Activated naive CD4-positive, alpha-beta T cell treated with anti-CD3 and anti-CD28 coated beads, Interleukin-2, amount 50 U/mL, for 24 hours (primary cell): ENCODE data around the gene ECM2.

Experiments
- H3K27ac Mint-ChIP-seq: one replicate; pipeline ENCODE4 v1.8.0; 2021; ENCODE audit warnings: mild to moderate bottlenecking, mixed read lengths
- H3K27me3 Mint-ChIP-seq: one replicate; pipeline ENCODE4 v1.8.0; 2021; ENCODE audit warnings: mixed read lengths
- H3K36me3 Mint-ChIP-seq: one replicate; pipeline ENCODE4 v1.8.0; 2021; ENCODE audit warnings: mixed read lengths
- H3K4me1 Mint-ChIP-seq: one replicate; pipeline ENCODE4 v1.8.0; 2021; ENCODE audit warnings: mixed read lengths
- H3K4me3 Mint-ChIP-seq: one replicate; pipeline ENCODE4 v1.8.0; 2021; ENCODE audit warnings: mild to moderate bottlenecking, mixed read lengths
- H3K9me3 Mint-ChIP-seq: one replicate; pipeline ENCODE4 v1.8.0; 2021; ENCODE audit warnings: mixed read lengths

Gene ECM2

GRCh38 chr9:92513349-92513748 is 22.4 kb downstream of the ECM2 start:
- Mint-ChIP-seq H3K9me3 (no peaks in the 10 kb centered on the region), H3K4me1 (no peaks in the 10 kb centered on the region), H3K4me3 (no peak overlapping the region), H3K27ac (no peak overlapping the region), H3K36me3 (no peaks in the 10 kb centered on the region), H3K27me3 (no peaks in the 10 kb centered on the region)

GRCh38 chr9:92512622-92513021 is 23.2 kb downstream of the ECM2 start:
- H3K27ac Mint-ChIP-seq = no peak overlapping the region
- no peak overlapping the region for H3K4me3 Mint-ChIP-seq

GRCh38 chr9:92510747-92511146 is 25.0 kb downstream of the ECM2 start:
- Mint-ChIP-seq H3K27me3 (no peaks in the 10 kb centered on the region), H3K4me1 (peaks cover 4% of the 10 kb centered on the region), H3K4me3 (no peak overlapping the region), H3K9me3 (no peaks in the 10 kb centered on the region), H3K36me3 (no peaks in the 10 kb centered on the region), H3K27ac (no peak overlapping the region)

More at GRCh38 chr9:92512622-92513021, 23.2 kb downstream of the ECM2 start:
- Mint-ChIP-seq H3K27me3 (no peaks in the 10 kb centered on the region), H3K36me3 (no peaks in the 10 kb centered on the region), H3K9me3 (no peaks in the 10 kb centered on the region), H3K4me1 (no peaks in the 10 kb centered on the region)

GRCh38 chr9:92509050-92509449 is 26.7 kb downstream of the ECM2 start:
- Mint-ChIP-seq H3K27me3 (no peaks in the 10 kb centered on the region), H3K9me3 (no peaks in the 10 kb centered on the region), H3K4me1 (peaks cover 4% of the 10 kb centered on the region), H3K36me3 (no peaks in the 10 kb centered on the region), H3K27ac (no peak overlapping the region), H3K4me3 (no peak overlapping the region)

GRCh38 chr9:92508018-92508820 is 27.6 kb downstream of the ECM2 start:
- no peaks in the 10 kb centered on the region for H3K9me3 Mint-ChIP-seq
- peaks cover 4% of the 10 kb centered on the region for H3K4me1 Mint-ChIP-seq
- no peaks in the 10 kb centered on the region for H3K27me3 Mint-ChIP-seq

GRCh38 chr9:92507496-92507895 is 28.3 kb downstream of the ECM2 start:
- Mint-ChIP-seq H3K4me1 (peaks cover 4% of the 10 kb centered on the region), H3K9me3 (no peaks in the 10 kb centered on the region), H3K36me3 (no peaks in the 10 kb centered on the region), H3K27me3 (no peaks in the 10 kb centered on the region), H3K27ac (no peak overlapping the region), H3K4me3 (no peak overlapping the region)

More at GRCh38 chr9:92508018-92508820, 27.6 kb downstream of the ECM2 start:
- H3K27ac Mint-ChIP-seq = no peak overlapping the region
- no peaks in the 10 kb centered on the region for H3K36me3 Mint-ChIP-seq
- H3K4me3 Mint-ChIP-seq = no peak overlapping the region

- no peaks in the 10 kb centered on the region for H3K27me3 Mint-ChIP-seq
- no peaks in the 10 kb centered on the region for H3K9me3 Mint-ChIP-seq
- H3K36me3 Mint-ChIP-seq = no peaks in the 10 kb centered on the region
- H3K4me3 Mint-ChIP-seq = no peak overlapping the region
- H3K27ac Mint-ChIP-seq = no peak overlapping the region
- peaks cover 4% of the 10 kb centered on the region for H3K4me1 Mint-ChIP-seq
These were observed 28.8 kb downstream of the ECM2 start for GRCh38 chr9:92507005-92507404.

GRCh38 chr9:92506184-92506857 is 29.5 kb downstream of the ECM2 start:
- no peak overlapping the region for H3K4me3 Mint-ChIP-seq
- no peak overlapping the region for H3K27ac Mint-ChIP-seq
- H3K4me1 Mint-ChIP-seq = peaks cover 4% of the 10 kb centered on the region
- no peaks in the 10 kb centered on the region for H3K9me3 Mint-ChIP-seq
- no peaks in the 10 kb centered on the region for H3K36me3 Mint-ChIP-seq
- no peaks in the 10 kb centered on the region for H3K27me3 Mint-ChIP-seq

- Mint-ChIP-seq H3K27me3 (no peaks in the 10 kb centered on the region), H3K36me3 (no peaks in the 10 kb centered on the region), H3K27ac (no peak overlapping the region), H3K4me1 (peaks cover 4% of the 10 kb centered on the region), H3K9me3 (no peaks in the 10 kb centered on the region), H3K4me3 (no peak overlapping the region)
These were observed 30.9 kb downstream of the ECM2 start for GRCh38 chr9:92504881-92505280.

- H3K27ac Mint-ChIP-seq = no peak overlapping the region
- H3K9me3 Mint-ChIP-seq = no peaks in the 10 kb centered on the region
- peaks cover 4% of the 10 kb centered on the region for H3K4me1 Mint-ChIP-seq
- H3K36me3 Mint-ChIP-seq = no peaks in the 10 kb centered on the region
- no peak overlapping the region for H3K4me3 Mint-ChIP-seq
- H3K27me3 Mint-ChIP-seq = no peaks in the 10 kb centered on the region
These were observed 32.6 kb downstream of the ECM2 start for GRCh38 chr9:92503156-92503555.

GRCh38 chr9:92501671-92502393 is 34.0 kb downstream of the ECM2 start:
- Mint-ChIP-seq H3K4me3 (no peak overlapping the region), H3K36me3 (no peaks in the 10 kb centered on the region), H3K9me3 (no peaks in the 10 kb centered on the region), H3K4me1 (no peaks in the 10 kb centered on the region), H3K27me3 (no peaks in the 10 kb centered on the region), H3K27ac (no peak overlapping the region)

- H3K9me3 Mint-ChIP-seq = no peaks in the 10 kb centered on the region
- H3K27ac Mint-ChIP-seq = no peak overlapping the region
- H3K4me3 Mint-ChIP-seq = no peak overlapping the region
- no peaks in the 10 kb centered on the region for H3K36me3 Mint-ChIP-seq
- no peaks in the 10 kb centered on the region for H3K4me1 Mint-ChIP-seq
- H3K27me3 Mint-ChIP-seq = no peaks in the 10 kb centered on the region
These were observed 35.1 kb downstream of the ECM2 start for GRCh38 chr9:92500725-92501124.

GRCh38 chr9:92499701-92500100 is 36.1 kb downstream of the ECM2 start:
- Mint-ChIP-seq H3K4me3 (no peak overlapping the region), H3K4me1 (no peaks in the 10 kb centered on the region), H3K36me3 (no peaks in the 10 kb centered on the region), H3K27ac (no peak overlapping the region), H3K27me3 (no peaks in the 10 kb centered on the region), H3K9me3 (no peaks in the 10 kb centered on the region)

- H3K27ac Mint-ChIP-seq = no peak overlapping the region
- H3K27me3 Mint-ChIP-seq = no peaks in the 10 kb centered on the region
- H3K4me1 Mint-ChIP-seq = no peaks in the 10 kb centered on the region
- no peak overlapping the region for H3K4me3 Mint-ChIP-seq
- no peaks in the 10 kb centered on the region for H3K9me3 Mint-ChIP-seq
- H3K36me3 Mint-ChIP-seq = no peaks in the 10 kb centered on the region
These were observed 39.2 kb downstream of the ECM2 start for GRCh38 chr9:92496396-92497176.

GRCh38 chr9:92494856-92495255 is 40.9 kb downstream of the ECM2 start:
- H3K4me1 Mint-ChIP-seq = no peaks in the 10 kb centered on the region
- no peak overlapping the region for H3K4me3 Mint-ChIP-seq
- H3K9me3 Mint-ChIP-seq = no peaks in the 10 kb centered on the region
- H3K27ac Mint-ChIP-seq = no peak overlapping the region
- no peaks in the 10 kb centered on the region for H3K27me3 Mint-ChIP-seq
- no peaks in the 10 kb centered on the region for H3K36me3 Mint-ChIP-seq
